ENCODE results near the gene FRMD1.

The FRMD1 gene

DNA sequence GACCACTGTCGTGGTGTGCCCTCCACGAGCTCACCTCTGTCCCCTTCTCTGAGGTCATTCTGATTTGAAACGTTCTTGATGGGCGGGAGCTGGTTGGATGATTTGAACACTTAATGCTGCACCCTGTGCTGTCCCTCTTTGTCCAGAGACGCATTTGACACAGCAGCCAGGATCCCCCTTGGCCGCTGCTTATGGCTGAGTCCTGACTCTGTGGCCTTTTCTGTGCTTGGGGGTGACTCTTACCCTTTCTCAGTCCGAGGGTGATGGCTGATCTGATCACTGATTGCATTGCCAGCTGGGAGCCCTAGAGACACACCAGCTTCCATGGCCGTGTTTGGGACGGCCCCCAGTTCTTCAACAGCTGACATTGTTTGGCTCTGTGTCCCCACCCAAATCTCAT lies 43.5 kb upstream of the FRMD1 start:
- H3K18ac ChIP-seq (ENCODE audit: low read depth in 1 of 2, low read length in 2 of 2), result no peak overlapping the region
- 88% methylated on average over 9 of the region's 9 CpGs for WGBS
- H3K9me3 ChIP-seq (ENCODE audit: control insufficient read depth, low read length), result no peaks in the 10 kb centered on the region
- H2AK5ac ChIP-seq (ENCODE audit: low read length, severe bottlenecking), result no peak overlapping the region
- no peak overlapping the region for H3K9ac ChIP-seq (ENCODE audit: low read length)
- H3K23ac ChIP-seq (ENCODE audit: low read length in 2 of 2), result no peak overlapping the region
- DNase-seq, result no peak
- peaks cover 3% of the 10 kb centered on the region for H3K4me1 ChIP-seq (ENCODE audit: control insufficient read depth, insufficient read depth, low read depth, low read length)
- no peak overlapping the region for H3K14ac ChIP-seq (ENCODE audit: low read length in 2 of 2)
- no peak overlapping the region for H3K4me3 ChIP-seq (ENCODE audit: insufficient read depth in 1 of 2, low read depth in 1 of 2, low read length in 2 of 2)
- H2AFZ ChIP-seq (ENCODE audit: low read depth, low read length), result no peak overlapping the region
- H3K27me3 ChIP-seq (ENCODE audit: control insufficient read depth in 1 of 2, insufficient read depth in 1 of 2, low read length in 2 of 2), result peaks cover 15 to 25% of the 10 kb centered on the region in 2 experiments
- no peaks in the 10 kb centered on the region for H3K36me3 ChIP-seq (ENCODE audit: control insufficient read depth in 1 of 2, insufficient read depth in 2 of 2, low read depth in 1 of 2, low read length in 2 of 2)
- H2BK15ac ChIP-seq (ENCODE audit: low read depth, poor library complexity, severe bottlenecking), result no peak overlapping the region
- no peak overlapping the region for H3K4ac ChIP-seq (ENCODE audit: low read depth in 1 of 2, low read length in 2 of 2)
- H3K4me2 ChIP-seq (ENCODE audit: low read length, poor library complexity, severe bottlenecking), result no peak overlapping the region
- no peak overlapping the region for H3K27ac ChIP-seq (ENCODE audit: low read length, poor library complexity, severe bottlenecking)
- no peak overlapping the region for H2BK120ac ChIP-seq (ENCODE audit: low read depth, low read length)
- no peak overlapping the region for H2BK5ac ChIP-seq (ENCODE audit: low read depth, low read length, poor library complexity, severe bottlenecking)
- H4K8ac ChIP-seq (ENCODE audit: low read length), result no peak overlapping the region
- H4K91ac ChIP-seq (ENCODE audit: low read length), result no peak overlapping the region
- no peaks in the 10 kb centered on the region for H3K79me1 ChIP-seq (replicated peaks; ENCODE audit: low read length, poor library complexity, severe bottlenecking)
- no peak overlapping the region for H2BK12ac ChIP-seq (ENCODE audit: low read length in 2 of 2)

DNA sequence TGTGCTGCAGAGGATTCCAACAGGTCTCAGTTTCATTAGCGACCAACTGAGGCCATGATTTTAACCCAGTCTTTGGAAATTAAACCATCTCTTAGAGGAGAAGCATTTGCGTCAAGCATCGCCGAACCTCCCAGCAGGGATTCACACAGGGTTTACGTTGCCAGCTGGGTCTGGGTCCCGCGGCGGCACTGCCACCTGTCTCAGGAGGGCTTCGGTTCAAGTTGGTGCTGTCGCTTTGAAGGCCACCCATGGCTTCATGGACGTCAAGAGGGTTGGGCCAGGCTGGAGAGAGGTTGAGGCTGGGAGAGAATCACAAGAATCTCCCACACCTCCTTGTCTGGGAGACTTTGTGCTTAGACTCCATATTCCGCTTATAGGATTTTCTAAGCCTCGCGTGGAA lies 43.0 kb upstream of the FRMD1 start:
- Histone ChIP-seq H3K9me3 (ENCODE audit: control insufficient read depth, low read length) (no peaks in the 10 kb centered on the region), H4K8ac (ENCODE audit: low read length) (no peak overlapping the region), H3K79me1 (replicated peaks; ENCODE audit: low read length, poor library complexity, severe bottlenecking) (no peaks in the 10 kb centered on the region), H3K27ac (ENCODE audit: low read length, poor library complexity, severe bottlenecking) (no peak overlapping the region), H2AK5ac (ENCODE audit: low read length, severe bottlenecking) (no peak overlapping the region), H3K27me3 (ENCODE audit: control insufficient read depth in 1 of 2, insufficient read depth in 1 of 2, low read length in 2 of 2) (peaks cover 14 to 20% of the 10 kb centered on the region in 2 experiments), H2BK5ac (ENCODE audit: low read depth, low read length, poor library complexity, severe bottlenecking) (no peak overlapping the region), H3K4me3 (ENCODE audit: insufficient read depth in 1 of 2, low read depth in 1 of 2, low read length in 2 of 2) (no peak overlapping the region), H2AFZ (ENCODE audit: low read depth, low read length) (no peak overlapping the region), H2BK12ac (ENCODE audit: low read length in 2 of 2) (no peak overlapping the region), H3K4ac (ENCODE audit: low read depth in 1 of 2, low read length in 2 of 2) (no peak overlapping the region), H3K4me2 (ENCODE audit: low read length, poor library complexity, severe bottlenecking) (no peak overlapping the region), H3K18ac (ENCODE audit: low read depth in 1 of 2, low read length in 2 of 2) (no peak overlapping the region), H2BK120ac (ENCODE audit: low read depth, low read length) (no peak overlapping the region), H3K23ac (ENCODE audit: low read length in 2 of 2) (no peak overlapping the region), H3K36me3 (ENCODE audit: control insufficient read depth in 1 of 2, insufficient read depth in 2 of 2, low read depth in 1 of 2, low read length in 2 of 2) (no peaks in the 10 kb centered on the region), H2BK15ac (ENCODE audit: low read depth, poor library complexity, severe bottlenecking) (no peak overlapping the region), H3K4me1 (ENCODE audit: control insufficient read depth, insufficient read depth, low read depth, low read length) (peaks cover 3% of the 10 kb centered on the region), H3K9ac (ENCODE audit: low read length) (no peak overlapping the region), H3K14ac (ENCODE audit: low read length in 2 of 2) (no peak overlapping the region), H4K91ac (ENCODE audit: low read length) (no peak overlapping the region)
- WGBS, result 90% methylated on average over 13 of the region's 14 CpGs
- no peak for DNase-seq

DNA sequence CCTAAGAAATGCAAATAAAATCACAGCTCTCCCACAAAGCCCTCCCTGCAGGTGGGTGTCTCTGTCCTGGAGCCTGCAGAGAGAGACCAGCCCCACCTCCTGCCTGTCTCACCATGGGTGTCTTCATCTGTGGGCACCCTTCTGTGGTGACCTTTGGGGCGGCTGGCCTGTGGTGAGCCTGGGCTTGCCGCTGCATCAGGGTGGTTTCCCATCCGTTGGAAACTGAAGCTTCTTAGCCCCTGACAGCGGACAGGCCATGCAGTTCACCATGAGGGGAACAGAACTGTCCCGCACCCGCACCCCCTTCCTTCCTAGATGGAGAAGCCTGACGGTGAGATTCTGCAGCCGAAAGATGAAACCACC lies 42.3 kb upstream of the FRMD1 start:
- Histone ChIP-seq H3K4me3 (ENCODE audit: insufficient read depth in 1 of 2, low read depth in 1 of 2, low read length in 2 of 2) (no peak overlapping the region), H3K23ac (ENCODE audit: low read length in 2 of 2) (no peak overlapping the region), H2BK5ac (ENCODE audit: low read depth, low read length, poor library complexity, severe bottlenecking) (no peak overlapping the region), H2BK120ac (ENCODE audit: low read depth, low read length) (no peak overlapping the region), H3K27ac (ENCODE audit: low read length, poor library complexity, severe bottlenecking) (no peak overlapping the region), H3K79me1 (replicated peaks; ENCODE audit: low read length, poor library complexity, severe bottlenecking) (no peaks in the 10 kb centered on the region), H3K4me2 (ENCODE audit: low read length, poor library complexity, severe bottlenecking) (no peak overlapping the region), H2AFZ (ENCODE audit: low read depth, low read length) (no peak overlapping the region), H3K27me3 (ENCODE audit: control insufficient read depth in 1 of 2, insufficient read depth in 1 of 2, low read length in 2 of 2) (peaks cover 8 to 13% of the 10 kb centered on the region in 2 experiments), H3K9me3 (ENCODE audit: control insufficient read depth, low read length) (no peaks in the 10 kb centered on the region), H3K9ac (ENCODE audit: low read length) (no peak overlapping the region), H4K91ac (ENCODE audit: low read length) (no peak overlapping the region), H2BK12ac (ENCODE audit: low read length in 2 of 2) (no peak overlapping the region), H3K18ac (ENCODE audit: low read depth in 1 of 2, low read length in 2 of 2) (no peak overlapping the region), H3K14ac (ENCODE audit: low read length in 2 of 2) (no peak overlapping the region), H2AK5ac (ENCODE audit: low read length, severe bottlenecking) (no peak overlapping the region), H3K36me3 (ENCODE audit: control insufficient read depth in 1 of 2, insufficient read depth in 2 of 2, low read depth in 1 of 2, low read length in 2 of 2) (no peaks in the 10 kb centered on the region), H3K4me1 (ENCODE audit: control insufficient read depth, insufficient read depth, low read depth, low read length) (peaks cover 3% of the 10 kb centered on the region), H2BK15ac (ENCODE audit: low read depth, poor library complexity, severe bottlenecking) (no peak overlapping the region), H3K4ac (ENCODE audit: low read depth in 1 of 2, low read length in 2 of 2) (no peak overlapping the region), H4K8ac (ENCODE audit: low read length) (no peak overlapping the region)
- no peak for DNase-seq
- WGBS, result 92% methylated on average over 6 of the region's 8 CpGs

DNA sequence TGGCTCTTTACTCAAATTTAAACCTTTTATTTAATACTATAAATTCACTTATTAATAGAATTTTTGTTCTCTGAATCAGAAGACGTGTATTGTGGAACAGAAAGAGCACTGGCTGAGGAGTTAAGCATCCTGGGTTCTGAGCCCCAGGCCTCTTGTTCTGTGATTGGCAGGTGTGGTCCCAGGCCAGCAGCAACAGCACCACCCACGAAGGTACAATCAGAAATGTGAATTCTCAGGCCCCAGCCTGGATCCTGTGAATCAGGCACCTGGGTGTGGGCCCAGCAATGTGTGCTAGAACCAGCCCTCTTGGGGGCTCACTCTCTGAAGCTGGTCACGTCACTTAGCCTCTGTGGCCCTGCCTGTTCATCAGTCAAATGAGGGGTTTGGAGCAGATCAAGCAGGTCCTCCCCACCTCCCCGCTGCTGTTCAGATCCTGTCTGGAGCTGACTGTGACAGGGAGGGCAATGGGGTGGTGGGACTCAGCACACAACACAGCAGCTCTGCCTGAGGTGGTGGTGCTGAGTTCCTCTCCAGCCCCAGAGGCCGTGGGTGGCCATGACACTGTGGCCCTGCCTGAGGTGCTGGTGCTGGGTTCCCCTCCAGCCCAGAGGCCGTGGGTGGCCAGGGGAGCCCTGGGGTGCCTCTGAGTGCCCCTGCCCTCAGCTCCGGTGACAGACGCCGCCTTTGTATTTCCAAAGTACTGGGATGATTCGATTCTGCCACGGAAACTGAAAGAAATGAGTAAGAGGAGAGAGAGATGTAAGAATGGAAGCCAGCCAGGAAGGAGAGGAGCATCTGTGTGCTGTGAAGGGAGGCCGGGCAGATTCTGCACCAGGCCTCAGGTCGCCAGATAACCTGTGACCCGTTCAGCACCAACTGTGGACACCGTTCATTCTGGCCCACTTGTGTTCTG lies 41.6 kb upstream of the FRMD1 start:
- H3K9me3 ChIP-seq (ENCODE audit: control insufficient read depth, low read length), result no peaks in the 10 kb centered on the region
- H2BK15ac ChIP-seq (ENCODE audit: low read depth, poor library complexity, severe bottlenecking), result no peak overlapping the region
- H4K91ac ChIP-seq (ENCODE audit: low read length), result no peak overlapping the region
- no peak overlapping the region for H3K14ac ChIP-seq (ENCODE audit: low read length in 2 of 2)
- no peak overlapping the region for H2BK12ac ChIP-seq (ENCODE audit: low read length in 2 of 2)
- H2AFZ ChIP-seq (ENCODE audit: low read depth, low read length), result no peak overlapping the region
- H3K36me3 ChIP-seq (ENCODE audit: control insufficient read depth in 1 of 2, insufficient read depth in 2 of 2, low read depth in 1 of 2, low read length in 2 of 2), result no peaks in the 10 kb centered on the region
- H2BK120ac ChIP-seq (ENCODE audit: low read depth, low read length), result no peak overlapping the region
- no peak overlapping the region for H3K18ac ChIP-seq (ENCODE audit: low read depth in 1 of 2, low read length in 2 of 2)
- no peak overlapping the region for H3K4ac ChIP-seq (ENCODE audit: low read depth in 1 of 2, low read length in 2 of 2)
- no peak overlapping the region for H3K4me3 ChIP-seq (ENCODE audit: insufficient read depth in 1 of 2, low read depth in 1 of 2, low read length in 2 of 2)
- no peak overlapping the region for H3K27ac ChIP-seq (ENCODE audit: low read length, poor library complexity, severe bottlenecking)
- peaks cover 4 to 8% of the 10 kb centered on the region in 2 experiments for H3K27me3 ChIP-seq (ENCODE audit: control insufficient read depth in 1 of 2, insufficient read depth in 1 of 2, low read length in 2 of 2)
- no peak overlapping the region for H2BK5ac ChIP-seq (ENCODE audit: low read depth, low read length, poor library complexity, severe bottlenecking)
- DNase-seq, result no peak
- peaks cover 3% of the 10 kb centered on the region for H3K4me1 ChIP-seq (ENCODE audit: control insufficient read depth, insufficient read depth, low read depth, low read length)
- H3K79me1 ChIP-seq (replicated peaks; ENCODE audit: low read length, poor library complexity, severe bottlenecking), result no peaks in the 10 kb centered on the region
- no peak overlapping the region for H2AK5ac ChIP-seq (ENCODE audit: low read length, severe bottlenecking)
- no peak overlapping the region for H4K8ac ChIP-seq (ENCODE audit: low read length)
- no peak overlapping the region for H3K9ac ChIP-seq (ENCODE audit: low read length)
- no peak overlapping the region for H3K4me2 ChIP-seq (ENCODE audit: low read length, poor library complexity, severe bottlenecking)
- 74% methylated on average over 15 of the region's 15 CpGs for WGBS
- no peak overlapping the region for H3K23ac ChIP-seq (ENCODE audit: low read length in 2 of 2)

Measured in mesenchymal stem cell (in vitro differentiated cells and primary cell).